Measurements from ENCODE around the gene LDHA. TPM values are rescaled to one million over a fixed set of nuclear protein-coding genes. Genes with fewer than 3 reads are reported as not detected.

LDHA gene
- total and polyA plus RNA-seq, 9 of the 15 experiments (the other 6 are each of a cell fraction or from before 2014, with no cell fraction given) = 535 to 3,001 (median 926) TPM

GRCh38 chr11:18394275-18394927 lies at the start of gene LDHA (continued):
- TF ChIP-seq AFF4 (CRISPR knock-in tag; IDR thresholded peaks at IDR 0.05) (peak; percentile 94), PYGO2 (tag; IDR thresholded peaks at IDR 0.05) (no peak), POLR2H (tag; IDR thresholded peaks at IDR 0.05; ENCODE audit: low read depth) (peak; percentile 89), MXD1 (CRISPR knock-in tag; IDR thresholded peaks at IDR 0.05; ENCODE audit: borderline replicate concordance, poor library complexity, severe bottlenecking) (peak; percentile 35), TCF3 (CRISPR knock-in tag; IDR thresholded peaks at IDR 0.05) (no peak), E2F6 (IDR thresholded peaks at IDR 0.05; ENCODE audit: borderline replicate concordance in 1 of 2, extremely low read depth in 1 of 2, insufficient read depth in 1 of 2, insufficient read length in 1 of 2, low read depth in 1 of 2, low read length in 1 of 2, poor library complexity in 1 of 2, severe bottlenecking in 1 of 2) (peak; percentile 93), CTBP1 (IDR thresholded peaks at IDR 0.05; ENCODE audit: borderline replicate concordance) (peak; percentile 65; the same call in 1 of the 2 replicates), TFE3 (CRISPR knock-in tag; IDR thresholded peaks at IDR 0.05) (no peak), L3MBTL2 (IDR thresholded peaks at IDR 0.05) (peak; percentile 96), MBD2 (IDR thresholded peaks at IDR 0.05; ENCODE audit: borderline replicate concordance, low read depth) (peak; percentile 79), ZBTB9 (CRISPR knock-in tag; IDR thresholded peaks at IDR 0.05) (peak; percentile 17; the same call in 1 of the 2 replicates), KDM4B (IDR thresholded peaks at IDR 0.05; ENCODE audit: borderline replicate concordance in 2 of 2, low read depth in 1 of 2) (peak in 1 of 2 experiments; percentile 88; a peak in 1 of 4 replicates), PHB2 (IDR thresholded peaks at IDR 0.05; ENCODE audit: low read depth) (no peak), GMEB1 (CRISPR knock-in tag; IDR thresholded peaks at IDR 0.05) (peak; percentile 46), ZNF75A (CRISPR knock-in tag; IDR thresholded peaks at IDR 0.05) (no peak), ZNF316 (IDR thresholded peaks at IDR 0.05) (peak; percentile 93), ZBED1 (IDR thresholded peaks at IDR 0.05) (0 out of 2 replicates have a peak, but pooled peaks have one; percentile 39)
